IMR-90 (cell line): ENCODE results near the gene MRPL28. TPM values are rescaled to one million over a fixed set of nuclear protein-coding genes. Genes with fewer than 3 reads are reported as not detected.

Experiments used
- ATAC-seq: fragments of 200-7000 bp; cut with Tn5 transposase; 2 replicates; pipeline ENCODE4 v1.9.1; 2020; ENCODE audit warnings: low read depth, mild to moderate bottlenecking, moderate library complexity
- BruUV-seq: library from RNA; stranded (reverse); fragments of 400-500 nt; replicated peaks from 2 replicates; lab custom pipeline; 2021; lab: Mats Ljungman, UMichigan
- CTCF ChIA-PET: fragments of 300-600 bp; formaldehyde crosslinking; extraction: SDS; loops from one replicate; lab custom pipeline; 2021; ENCODE audit warnings: antibody characterized with exemption; lab: Yijun Ruan, JAX
- POLR2A ChIA-PET: fragments of 300-600 bp; sonication (Branson Sonifier 250); formaldehyde crosslinking; loops from one replicate; lab custom pipeline; 2022; ENCODE audit warnings: antibody characterized with exemption; ENCODE audit not compliant: unreplicated experiment; lab: Charles Lee
- DNase-seq: peaks from one replicate; pipeline ENCODE4 v3.0.0; 2013
- H2AFZ ChIP-seq: replicated peaks from 2 replicates; pipeline ENCODE3; 2013; ENCODE audit warnings: low read length, mild to moderate bottlenecking; ENCODE audit not compliant: poor library complexity
- H2AK5ac ChIP-seq: 2 replicates; pipeline ENCODE4 v1.6.1; 2013; ENCODE audit warnings: low read depth, low read length, inconsistent platforms
- H2AK9ac ChIP-seq: replicated peaks from 2 replicates; pipeline ENCODE3; 2013; ENCODE audit warnings: mild to moderate bottlenecking, low read depth, low read length, moderate library complexity; ENCODE audit not compliant: poor library complexity
- H2BK120ac ChIP-seq: 2 replicates; pipeline ENCODE4 v1.6.1; 2013; ENCODE audit warnings: low read depth, low read length, inconsistent platforms
- H2BK15ac ChIP-seq: 3 replicates; pipeline ENCODE4 v1.6.1; 2013; ENCODE audit warnings: low read depth, low read length, inconsistent platforms
- H2BK20ac ChIP-seq: 2 replicates; pipeline ENCODE4 v1.6.1; 2013; ENCODE audit warnings: low read depth, mild to moderate bottlenecking, inconsistent platforms, low read length, moderate library complexity
- H2BK5ac ChIP-seq: 2 replicates; pipeline ENCODE4 v1.6.1; 2013; ENCODE audit warnings: mild to moderate bottlenecking, low read depth, low read length, inconsistent platforms; ENCODE audit not compliant: poor library complexity, severe bottlenecking
- H3K14ac ChIP-seq: replicated peaks from 2 replicates; pipeline ENCODE4 v1.6.1; 2013; ENCODE audit warnings: low read depth, low read length, inconsistent platforms
- H3K18ac ChIP-seq: 2 replicates; pipeline ENCODE4 v1.6.1; 2013; ENCODE audit warnings: low read depth, low read length, control low read depth
- H3K23ac ChIP-seq: 2 replicates; pipeline ENCODE4 v1.6.1; 2013; ENCODE audit warnings: low read depth, low read length, inconsistent platforms
- H3K27ac ChIP-seq: 2 replicates; pipeline ENCODE4 v1.5.1; 2013; ENCODE audit warnings: mild to moderate bottlenecking, control low read depth, low read length; ENCODE audit not compliant: insufficient read depth
- H3K27me3 ChIP-seq: 2 replicates; pipeline ENCODE4 v1.6.1; 2013; ENCODE audit warnings: low read length; ENCODE audit not compliant: control insufficient read depth, insufficient read depth
- H3K36me3 ChIP-seq: 2 replicates; pipeline ENCODE4 v1.6.1; 2013; ENCODE audit warnings: low read length, mixed read lengths; ENCODE audit not compliant: control insufficient read depth, insufficient read depth
- H3K4ac ChIP-seq: 2 replicates; pipeline ENCODE4 v1.6.1; 2013; ENCODE audit warnings: low read depth, low read length, inconsistent platforms
- H3K4me1 ChIP-seq: 2 replicates; pipeline ENCODE4 v1.6.1; 2013; ENCODE audit warnings: low read length, mixed read lengths; ENCODE audit not compliant: control insufficient read depth, insufficient read depth
- H3K4me2 ChIP-seq: 2 replicates; pipeline ENCODE4 v1.6.1; 2013; ENCODE audit warnings: low read depth, mild to moderate bottlenecking, control low read depth, low read length, moderate library complexity
- H3K4me3 ChIP-seq: 2 replicates; pipeline ENCODE4 v1.5.1; 2013; ENCODE audit warnings: low read depth, mild to moderate bottlenecking, control low read depth, low read length, moderate library complexity; ENCODE audit not compliant: insufficient read depth
- H3K56ac ChIP-seq: 2 replicates; pipeline ENCODE4 v1.6.1; 2013; ENCODE audit warnings: low read length, inconsistent platforms; ENCODE audit not compliant: insufficient read depth; ENCODE audit errors: extremely low read depth
- H3K79me1 ChIP-seq, 2 experiments: 2 replicates each; pipeline ENCODE4 v1.6.1; 2013; ENCODE audit warnings: low read length in 2 of 2, inconsistent platforms in 1 of 2, low read depth in 1 of 2
- H3K9ac ChIP-seq: 2 replicates; pipeline ENCODE4 v1.6.1; 2013; ENCODE audit warnings: low read depth, low read length, control low read depth
- H3K9me1 ChIP-seq: 2 replicates; pipeline ENCODE4 v1.6.1; 2013; ENCODE audit warnings: low read length, inconsistent platforms; ENCODE audit not compliant: insufficient read depth
- H3K9me3 ChIP-seq: 2 replicates; pipeline ENCODE4 v1.6.1; 2013; ENCODE audit warnings: low read length; ENCODE audit not compliant: control insufficient read depth, insufficient read depth
- H4K20me1 ChIP-seq: 2 replicates; pipeline ENCODE4 v1.6.1; 2013; ENCODE audit warnings: low read length, inconsistent platforms; ENCODE audit not compliant: insufficient read depth
- H4K5ac ChIP-seq: 2 replicates; pipeline ENCODE4 v1.6.1; 2013; ENCODE audit warnings: mild to moderate bottlenecking, low read depth, low read length, control low read depth
- H4K8ac ChIP-seq, 2 experiments: 2 replicates each; pipeline ENCODE4 v1.6.1; 2013; ENCODE audit warnings: low read depth in 2 of 2, low read length in 2 of 2, control low read depth in 1 of 2, inconsistent platforms in 1 of 2
- H4K91ac ChIP-seq: 2 replicates; pipeline ENCODE4 v1.6.1; 2013; ENCODE audit warnings: low read depth, low read length, inconsistent platforms; ENCODE audit not compliant: insufficient read depth
- BHLHE40 ChIP-seq: fragments of 150-350 bp; IDR thresholded peaks from 2 replicates; pipeline ENCODE4 v1.6.1; 2016; ENCODE audit warnings: mild to moderate bottlenecking, low read depth, low read length
- CEBPB ChIP-seq: IDR thresholded peaks from 2 replicates; pipeline ENCODE4 v1.6.1; 2012; ENCODE audit warnings: low read depth, low read length, improper control_type of control experiment
- CHD1 ChIP-seq: IDR thresholded peaks from 2 replicates; pipeline ENCODE4 v1.6.1; 2012; ENCODE audit warnings: low read depth, low read length, improper control_type of control experiment
- CTCF ChIP-seq: conservative IDR thresholded peaks from 2 replicates; pipeline ENCODE4 v1.5.1; 2012; ENCODE audit warnings: mild to moderate bottlenecking, low read depth, low read length, improper control_type of control experiment
- FOS ChIP-seq: fragments of 150-350 bp; IDR thresholded peaks from 2 replicates; pipeline ENCODE4 v1.6.1; 2016; ENCODE audit warnings: low read depth, low read length
- MAFK ChIP-seq: IDR thresholded peaks from 2 replicates; pipeline ENCODE4 v1.6.1; 2012; ENCODE audit warnings: low read depth, low read length, improper control_type of control experiment
- MAZ ChIP-seq: IDR thresholded peaks from 2 replicates; pipeline ENCODE4 v1.6.1; 2012; ENCODE audit warnings: low read depth, mild to moderate bottlenecking, low read length, improper control_type of control experiment, moderate library complexity, borderline replicate concordance
- MXI1 ChIP-seq: IDR thresholded peaks from 2 replicates; pipeline ENCODE4 v1.6.1; 2012; ENCODE audit warnings: low read depth, mild to moderate bottlenecking, low read length, moderate library complexity, borderline replicate concordance
- NFE2L2 ChIP-seq: fragments of 150-350 bp; IDR thresholded peaks from 2 replicates; pipeline ENCODE4 v1.6.1; 2016; ENCODE audit warnings: low read depth, mild to moderate bottlenecking, low read length
- POLR2A ChIP-seq: IDR thresholded peaks from 2 replicates; pipeline ENCODE4 v1.6.1; 2012; ENCODE audit warnings: mild to moderate bottlenecking, low read depth, low read length
- RAD21 ChIP-seq: IDR thresholded peaks from 2 replicates; pipeline ENCODE4 v1.6.1; 2012; ENCODE audit warnings: low read length, improper control_type of control experiment
- RCOR1 ChIP-seq: IDR thresholded peaks from 2 replicates; pipeline ENCODE4 v1.6.1; 2012; ENCODE audit warnings: mild to moderate bottlenecking, low read length, improper control_type of control experiment; ENCODE audit not compliant: insufficient replicate concordance
- RFX5 ChIP-seq: IDR thresholded peaks from 2 replicates; pipeline ENCODE4 v1.8.0; 2012; ENCODE audit warnings: low read depth, mild to moderate bottlenecking, low read length, moderate library complexity
- SMC3 ChIP-seq: fragments of 150-350 bp; IDR thresholded peaks from 2 replicates; pipeline ENCODE4 v1.6.1; 2016; ENCODE audit warnings: low read depth, mild to moderate bottlenecking, antibody characterized with exemption, low read length, moderate library complexity
- WGBS, 2 experiments: methylation state at CpG; one replicate each; pipeline versions ENCODE4 v1.1.5 to v1.1.7; 2013; ENCODE audit warnings: missing lambda C conversion rate in 2 of 2; ENCODE audit not compliant: insufficient read length in 1 of 2; ENCODE audit errors: extremely low coverage in 2 of 2; 5-methylcytosine and 5-hydroxymethylcytosine counted together
- dilution Hi-C: fragments of 300-500 bp; cut with HindIII; formaldehyde crosslinking; loops from one replicate; pipeline ENCODE4 v1.14.3; 2018; ENCODE audit warnings: low sequenced_read_pairs; ENCODE audit not compliant: unreplicated experiment
- in situ Hi-C: fragments of 300-500 bp; cut with MboI; formaldehyde crosslinking; loops from 3 replicates; pipeline ENCODE4 v1.14.3; 2019; ENCODE audit warnings: low sequenced_read_pairs, inconsistent platforms, mixed read lengths
- intact Hi-C: fragments of 100-400 bp; cut with micrococcal nuclease; formaldehyde crosslinking; loops from 2 replicates; pipeline ENCODE4 v1.10.0; 2022
- polyA plus RNA-seq, 3 experiments: library from polyadenylated mRNA; depleted of rRNA; stranded (reverse); fragments of >200 nt; gene quantifications; 2 replicates each; pipeline ENCODE4 v1.2.3, GENCODE V29; 2012; ENCODE audit warnings: low replicate concordance in 1 of 3
- total RNA-seq: library from RNA; depleted of rRNA; stranded (reverse); fragments of >200 nt; gene quantifications from 2 replicates; pipeline ENCODE4 v1.2.3, GENCODE V29; 2012
- TF ChIP-seq, protein P1 (sequence below): fragments of 150-350 bp; IDR thresholded peaks from 2 replicates; pipeline ENCODE4 v1.6.1; 2016; ENCODE audit warnings: low read depth, mild to moderate bottlenecking, low read length, moderate library complexity, borderline replicate concordance
- TF ChIP-seq, protein P2 (sequence below): fragments of 150-350 bp; IDR thresholded peaks from 2 replicates; pipeline ENCODE4 v1.6.1; 2017; ENCODE audit warnings: mild to moderate bottlenecking, antibody characterized with exemption, low read length, low read depth

Gene MRPL28
- total and polyA plus RNA-seq, 2 of the 4 experiments (the other 2 are of a cell fraction): 104 to 181 TPM

- no peak overlapping the region for H4K8ac ChIP-seq
- H2BK5ac ChIP-seq: no peak overlapping the region
- ChIA-PET POLR2A (no interaction called here), CTCF (interaction anchor here (1.2 kb wide), 1 partner anchor 8 kb away, joined by 4 read pairs; no protein-coding TSS in a partner anchor)
- no peaks in the 10 kb centered on the region for H4K20me1 ChIP-seq
- H3K4me2 ChIP-seq: peak overlapping the region; percentile 70
- H2BK120ac ChIP-seq: no peak overlapping the region
- no peak overlapping the region for H2AK9ac ChIP-seq
- TF ChIP-seq, protein P1, sequence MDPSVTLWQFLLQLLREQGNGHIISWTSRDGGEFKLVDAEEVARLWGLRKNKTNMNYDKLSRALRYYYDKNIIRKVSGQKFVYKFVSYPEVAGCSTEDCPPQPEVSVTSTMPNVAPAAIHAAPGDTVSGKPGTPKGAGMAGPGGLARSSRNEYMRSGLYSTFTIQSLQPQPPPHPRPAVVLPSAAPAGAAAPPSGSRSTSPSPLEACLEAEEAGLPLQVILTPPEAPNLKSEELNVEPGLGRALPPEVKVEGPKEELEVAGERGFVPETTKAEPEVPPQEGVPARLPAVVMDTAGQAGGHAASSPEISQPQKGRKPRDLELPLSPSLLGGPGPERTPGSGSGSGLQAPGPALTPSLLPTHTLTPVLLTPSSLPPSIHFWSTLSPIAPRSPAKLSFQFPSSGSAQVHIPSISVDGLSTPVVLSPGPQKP: no peak
- TF ChIP-seq BHLHE40 (no peak), CTCF (no peak), POLR2A (no peak), CEBPB (no peak), MAZ (no peak), CHD1 (no peak), SMC3 (no peak), MXI1 (no peak), RAD21 (no peak), RFX5 (no peak), RCOR1 (no peak), MAFK (no peak), NFE2L2 (no peak), FOS (no peak)
- TF ChIP-seq, protein P2, sequence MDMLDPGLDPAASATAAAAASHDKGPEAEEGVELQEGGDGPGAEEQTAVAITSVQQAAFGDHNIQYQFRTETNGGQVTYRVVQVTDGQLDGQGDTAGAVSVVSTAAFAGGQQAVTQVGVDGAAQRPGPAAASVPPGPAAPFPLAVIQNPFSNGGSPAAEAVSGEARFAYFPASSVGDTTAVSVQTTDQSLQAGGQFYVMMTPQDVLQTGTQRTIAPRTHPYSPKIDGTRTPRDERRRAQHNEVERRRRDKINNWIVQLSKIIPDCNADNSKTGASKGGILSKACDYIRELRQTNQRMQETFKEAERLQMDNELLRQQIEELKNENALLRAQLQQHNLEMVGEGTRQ: no peak
- H3K4ac ChIP-seq: no peak overlapping the region
- intact Hi-C loops: no loop called here
- H2BK15ac ChIP-seq: no peak overlapping the region
- no peak overlapping the region for H4K91ac ChIP-seq
- no peak overlapping the region for H4K5ac ChIP-seq
- ATAC-seq: peak; percentile 1; the same call in 1 of the 2 replicates
- WGBS, 2 experiments: 100% methylated on average over 1 of the region's 44 CpGs; no CpG with 5 or more reads in 1 of the 2 experiments
- dilution Hi-C loops: no loop called here
- no peaks in the 10 kb centered on the region for H3K9me1 ChIP-seq
- peak overlapping the region; percentile 20; the same call in 1 of the 2 replicates for H3K4me3 ChIP-seq
- H3K14ac ChIP-seq: no peak overlapping the region
- DNase-seq: no peak
- H2AFZ ChIP-seq: peak overlapping the region; percentile 65
- peaks cover 7% of the 10 kb centered on the region; the same call in 1 of the 2 replicates for H3K4me1 ChIP-seq
- H2BK20ac ChIP-seq: no peak overlapping the region
- no peak overlapping the region for H3K56ac ChIP-seq
- no TSS peak for BruUV-seq
- no peak overlapping the region for H2AK5ac ChIP-seq
- H3K9me3 ChIP-seq: no peaks in the 10 kb centered on the region
- peaks cover 66% of the 10 kb centered on the region for H3K36me3 ChIP-seq
- in situ Hi-C loops: no loop called here
- 0 out of 2 replicates have a peak overlapping the region, but pooled peaks have one; percentile 80 for H3K23ac ChIP-seq
- H3K79me1 ChIP-seq: peaks cover 4 to 11% of the 10 kb centered on the region in 2 experiments; a peak in 2 of 4 replicates
- no peak overlapping the region for H3K27ac ChIP-seq
- H3K18ac ChIP-seq: no peak overlapping the region
- no peaks in the 10 kb centered on the region for H3K27me3 ChIP-seq
- no peak overlapping the region for H3K9ac ChIP-seq
These were observed 387 bp downstream of the MRPL28 start for GRCh38 chr16:369866-370436.
